Ovary (tissue), 9 donors: ENCODE data around the gene CAMKV. TPM values are rescaled to one million over a fixed set of nuclear protein-coding genes. Genes with fewer than 3 reads are reported as not detected.

Source experiments
- DNase-seq, 5 donors: peaks; one replicate each; pipeline ENCODE4 v3.0.0-alpha.2; 2019 to 2020
- H3K27ac ChIP-seq, 2 donors: fragments of 200-600 bp; one replicate each; pipeline versions ENCODE4 v1.5.1 to v1.8.0; 2019 to 2022
- H3K27me3 ChIP-seq: fragments of 200-600 bp; one replicate; pipeline ENCODE4 v1.8.0; 2022
- H3K36me3 ChIP-seq: fragments of 200-600 bp; sonication (generic); one replicate; pipeline ENCODE4 v1.5.1; 2019
- H3K4me1 ChIP-seq: one replicate; pipeline ENCODE4 v1.8.1; 2013; ENCODE audit warnings: mild to moderate bottlenecking, moderate library complexity; ENCODE audit not compliant: insufficient read depth
- H3K4me3 ChIP-seq: fragments of 200-600 bp; sonication (generic); one replicate; pipeline ENCODE4 v1.5.1; 2017
- H3K9me3 ChIP-seq, 2 donors: fragments of 200-600 bp in 1 of 2; sonication (generic) in 1 of 2; one replicate each; pipeline versions ENCODE4 v1.5.1 to v1.8.1; 2013 to 2019; ENCODE audit warnings: mild to moderate bottlenecking in 1 of 2, moderate library complexity in 1 of 2
- EP300 ChIP-seq: sonication (generic); formaldehyde crosslinking; IDR thresholded peaks from one replicate; pipeline ENCODE4 v1.6.1; 2017; ENCODE audit warnings: antibody characterized with exemption
- POLR2A ChIP-seq: fragments of 450-650 bp; IDR thresholded peaks from one replicate; pipeline ENCODE4 v1.6.1; 2017; ENCODE audit warnings: antibody characterized with exemption, mild to moderate bottlenecking, moderate library complexity
- WGBS, 3 donors: extraction: QIAGEN DNeasy Blood & Tissue Kit in 1 of 3; methylation state at CpG; one replicate each; pipeline versions ENCODE4 v1.1.5 to v1.1.7; 2013 to 2017; 5-methylcytosine and 5-hydroxymethylcytosine counted together
- intact Hi-C, 4 donors: fragments of 100-400 bp; cut with DNase I; formaldehyde crosslinking; loops; one replicate each; pipeline versions ENCODE4 v1.11.0 to v1.15.1; 2022 to 2023
- polyA plus RNA-seq, 2 donors: library from polyadenylated mRNA; stranded (reverse); fragments of 200-250 nt in 1 of 2; fragments of 350-450 nt in 1 of 2; fragmentation: Illumina TruSeq in 1 of 2; extraction: RNeasy Lipid Tissue Mini Kit (QIAGEN cat#74804) in 1 of 2; gene quantifications; one replicate each; pipeline ENCODE4 v1.2.3, GENCODE V29; 2013 to 2014
- total RNA-seq, 7 donors: library from RNA; depleted of rRNA in 2 of 7; stranded (reverse); fragments of >200 nt in 2 of 7; fragmentation: NEBNext Ultra II Directional in 3 of 7; extraction: Animal tissue kit (Norgen Biotek cat#: 25700) in 3 of 7; gene quantifications; one replicate each; pipeline versions ENCODE4 v1.1.0 to v1.2.4, GENCODE V29; 2016 to 2023
- TF ChIP-seq, protein P1 (sequence below), 3 donors: fragments of 450-650 bp in 2 of 3; fragments of 200-600 bp in 1 of 3; IDR thresholded peaks; one replicate each; pipeline versions ENCODE4 v1.5.1 to v1.8.0; 2016 to 2022; ENCODE audit warnings: antibody characterized with exemption in 3 of 3, mild to moderate bottlenecking in 1 of 3
- donor health status: DM: no; HTN: no; CAD: no; lungs with moderate emphysema.
- donor health status: DM: no; HTN: no; CAD: no.
- donor health status: Bipolar disorder and iron deficiency.
- donor health status: DM: yes; HTN: yes; CAD: no.
- donor health status: DM: no; HTN: no; CAD: no.
- donor health status: DM: yes; HTN: yes; CAD: no.

Gene CAMKV
- total and polyA plus RNA-seq, 9 donors = 0.18 TPM; not detected in 8

DNA sequence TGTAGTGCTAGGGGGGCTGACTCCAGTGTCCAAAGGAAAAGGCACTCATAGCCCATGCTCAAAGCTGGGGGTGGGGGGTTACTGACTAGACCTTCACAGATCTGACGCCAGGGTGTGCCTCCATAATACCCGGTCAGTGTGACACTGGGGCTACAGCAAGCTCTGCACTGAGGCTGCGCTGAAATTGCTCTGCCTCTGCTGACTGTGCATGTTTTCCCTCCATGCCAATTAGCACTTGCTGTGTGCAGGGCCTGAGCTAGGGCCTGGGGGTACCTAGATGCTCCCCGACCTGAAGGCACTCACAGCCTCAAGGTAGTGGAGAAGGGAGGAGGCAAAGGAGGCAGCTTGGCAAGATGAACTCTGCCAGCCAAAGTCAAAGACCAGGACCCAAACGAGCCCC, 5.2 kb downstream of the CAMKV start:
- intact Hi-C loops = loop anchor here in 1 of 4 donors (10.0 kb wide), 1 partner anchor 160 kb away; no protein-coding TSS in a partner anchor
- DNase-seq = no peak
- 56 to 60% (median 59%) methylated on average over 5 of the region's 5 CpGs for WGBS, 3 donors
- Histone ChIP-seq H3K27ac (no peak overlapping the region), H3K36me3 (no peaks in the 10 kb centered on the region), H3K9me3 (no peaks in the 10 kb centered on the region), H3K4me1 (no peaks in the 10 kb centered on the region), H3K4me3 (no peak overlapping the region), H3K27me3 (no peaks in the 10 kb centered on the region)
- TF ChIP-seq EP300 (no peak), POLR2A (no peak)
- TF ChIP-seq, protein P1, sequence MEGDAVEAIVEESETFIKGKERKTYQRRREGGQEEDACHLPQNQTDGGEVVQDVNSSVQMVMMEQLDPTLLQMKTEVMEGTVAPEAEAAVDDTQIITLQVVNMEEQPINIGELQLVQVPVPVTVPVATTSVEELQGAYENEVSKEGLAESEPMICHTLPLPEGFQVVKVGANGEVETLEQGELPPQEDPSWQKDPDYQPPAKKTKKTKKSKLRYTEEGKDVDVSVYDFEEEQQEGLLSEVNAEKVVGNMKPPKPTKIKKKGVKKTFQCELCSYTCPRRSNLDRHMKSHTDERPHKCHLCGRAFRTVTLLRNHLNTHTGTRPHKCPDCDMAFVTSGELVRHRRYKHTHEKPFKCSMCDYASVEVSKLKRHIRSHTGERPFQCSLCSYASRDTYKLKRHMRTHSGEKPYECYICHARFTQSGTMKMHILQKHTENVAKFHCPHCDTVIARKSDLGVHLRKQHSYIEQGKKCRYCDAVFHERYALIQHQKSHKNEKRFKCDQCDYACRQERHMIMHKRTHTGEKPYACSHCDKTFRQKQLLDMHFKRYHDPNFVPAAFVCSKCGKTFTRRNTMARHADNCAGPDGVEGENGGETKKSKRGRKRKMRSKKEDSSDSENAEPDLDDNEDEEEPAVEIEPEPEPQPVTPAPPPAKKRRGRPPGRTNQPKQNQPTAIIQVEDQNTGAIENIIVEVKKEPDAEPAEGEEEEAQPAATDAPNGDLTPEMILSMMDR (IDR thresholded peaks at IDR 0.05) = no peak

DNA sequence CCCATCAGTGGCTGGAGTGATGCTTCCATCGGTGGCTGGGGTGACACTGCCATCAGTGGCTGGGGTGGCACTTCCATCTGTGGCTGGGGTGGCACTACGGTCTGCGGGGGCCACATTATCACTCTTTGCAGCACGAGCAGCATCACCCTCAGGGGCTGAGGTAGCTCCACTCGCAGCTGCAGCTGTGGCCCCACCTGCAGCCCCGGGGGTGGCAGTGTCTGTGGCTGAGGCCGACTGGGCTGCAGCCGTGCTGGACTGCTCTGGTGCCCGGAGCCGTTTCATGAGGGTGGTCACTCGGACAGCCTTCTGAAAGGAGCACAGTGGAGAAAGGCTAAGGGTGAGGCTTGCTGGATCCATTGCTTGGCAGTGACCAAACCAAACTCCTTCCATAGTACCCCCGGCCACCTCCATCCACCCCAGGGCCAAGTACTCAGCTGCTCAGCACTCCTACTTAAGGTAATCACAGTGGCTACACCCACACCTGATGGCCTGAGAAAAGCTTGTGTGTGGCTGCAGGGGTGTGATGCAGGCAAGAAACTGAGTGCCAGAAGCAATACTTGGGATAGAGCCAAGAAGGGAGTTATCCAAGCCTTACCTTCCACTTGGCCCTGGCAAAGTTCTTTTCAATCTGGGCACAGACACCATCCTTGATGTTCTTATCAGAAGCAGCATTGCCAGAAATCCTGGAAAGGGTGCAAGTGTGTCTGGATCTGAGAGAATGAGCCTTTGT, 10.0 kb downstream of the CAMKV start:
- Histone ChIP-seq H3K27ac (no peak overlapping the region), H3K9me3 (no peaks in the 10 kb centered on the region), H3K36me3 (no peaks in the 10 kb centered on the region), H3K4me3 (no peak overlapping the region), H3K27me3 (no peaks in the 10 kb centered on the region), H3K4me1 (peaks cover 6% of the 10 kb centered on the region)
- no peak for DNase-seq
- intact Hi-C loops = loop anchor here in 1 of 4 donors (10.0 kb wide), 1 partner anchor 165 kb away; no protein-coding TSS in a partner anchor
- WGBS, 3 donors = 75 to 81% (median 78%) methylated on average over 12 of the region's 12 CpGs
- TF ChIP-seq POLR2A = no peak
- TF ChIP-seq, protein P1 (IDR thresholded peaks at IDR 0.05) = no peak
- no peak for TF ChIP-seq EP300

DNA sequence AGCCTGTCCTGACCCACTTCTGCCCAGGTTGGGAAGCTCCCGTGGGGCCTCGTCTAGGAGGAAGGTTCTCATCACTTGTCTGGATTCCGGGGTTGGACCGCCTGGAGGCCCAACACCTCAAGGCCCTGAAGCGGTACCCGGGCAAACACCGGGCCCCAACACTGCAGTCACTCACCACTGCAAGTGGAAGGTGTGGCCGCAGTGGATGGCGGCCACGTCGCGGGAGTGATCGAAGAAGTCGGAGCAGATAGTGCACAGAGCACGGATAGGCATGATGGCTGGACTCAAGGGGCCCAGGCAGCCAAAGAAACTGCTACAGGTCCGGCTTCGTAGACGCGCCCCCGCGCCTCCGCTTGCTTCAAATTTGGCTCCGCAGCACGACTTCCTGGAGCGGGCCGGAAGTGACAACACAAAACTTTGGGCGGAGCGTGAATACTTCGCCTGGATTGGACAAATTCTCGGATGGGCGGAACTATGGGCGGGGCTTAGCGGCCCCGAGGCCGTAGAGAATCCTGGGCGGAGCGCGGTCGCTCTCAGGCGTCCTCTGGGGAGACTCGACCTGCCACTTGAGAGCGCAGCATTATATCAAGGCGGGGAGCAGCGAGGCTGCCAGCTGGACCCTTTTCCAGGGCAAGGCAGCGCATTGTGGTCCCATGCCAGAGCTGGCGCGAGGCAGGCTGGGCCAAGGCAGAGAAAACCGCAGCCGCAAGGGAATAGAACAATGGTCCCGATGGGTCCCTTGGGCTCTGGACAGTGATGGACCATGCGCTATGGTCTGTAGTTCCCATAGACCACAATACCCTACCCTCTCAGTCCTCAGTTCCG, 13.3 kb downstream of the CAMKV start, which contains the start of gene TRAIP:
TRAIP (minus strand) TSS at position 384 of the 825 bp plus-strand sequence; CDS start at position 273, 111 bp downstream.
- H3K27me3 ChIP-seq = no peaks in the 10 kb centered on the region
- no peaks in the 10 kb centered on the region for H3K9me3 ChIP-seq
- peaks cover 6% of the 10 kb centered on the region for H3K4me1 ChIP-seq
- H3K36me3 ChIP-seq = no peaks in the 10 kb centered on the region
- peak within 1 kb of the TSS in 1 of 2 donors; percentile 72 for H3K27ac ChIP-seq
- 1 to 3% (median 2%) methylated on average over 44 to 52 of the region's 52 CpGs for WGBS, 3 donors
- intact Hi-C loops = no loop called here
- H3K4me3 ChIP-seq = peak within 1 kb of the TSS; percentile 46
- no peak for TF ChIP-seq EP300
- TF ChIP-seq POLR2A = peak; percentile 28
- peak; percentile 91 to 96 (median 94) for DNase-seq

DNA sequence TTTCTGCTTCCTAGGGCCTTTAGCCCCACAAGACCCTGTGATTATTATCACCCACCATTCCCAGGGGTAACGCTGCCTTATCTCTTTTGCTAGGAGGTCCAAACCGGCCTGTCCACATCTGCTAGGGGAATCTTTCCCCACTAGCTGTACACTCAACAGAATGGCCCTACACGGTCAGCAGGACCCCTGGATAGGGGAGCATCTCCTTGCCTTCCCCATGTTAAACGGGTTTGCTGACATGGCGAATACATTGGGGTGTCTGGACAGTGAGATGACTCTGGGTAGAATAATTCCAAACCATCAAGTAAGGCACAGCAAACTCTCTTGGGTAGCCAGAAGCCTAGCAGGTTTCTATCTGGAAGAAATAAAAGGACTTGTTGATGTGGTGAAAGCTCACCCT, 14.0 kb downstream of the CAMKV start:
- H3K27ac ChIP-seq = no peak overlapping the region
- H3K27me3 ChIP-seq = no peaks in the 10 kb centered on the region
- H3K9me3 ChIP-seq = no peaks in the 10 kb centered on the region
- DNase-seq = no peak
- intact Hi-C loops = no loop called here
- WGBS, 3 donors = 38 to 59% (median 39%) methylated on average over 5 of the region's 5 CpGs
- no peak for TF ChIP-seq POLR2A
- no peak for TF ChIP-seq EP300
- TF ChIP-seq, protein P1 (IDR thresholded peaks at IDR 0.05) = no peak
- no peaks in the 10 kb centered on the region for H3K36me3 ChIP-seq
- peak overlapping the region; percentile 46 for H3K4me3 ChIP-seq
- peaks cover 6% of the 10 kb centered on the region for H3K4me1 ChIP-seq
